ENCODE data around the gene NRBF2.

GRCh38 chr10:63123727-63124362 lies 9.3 kb upstream of the NRBF2 start:
- TF ChIP-seq POLR2A (IDR thresholded peaks at IDR 0.05) = no peak
- no peak for TF ChIP-seq CTCF (IDR thresholded peaks at IDR 0.05)
